H9 (cell line): ENCODE data around the gene GMPR. TPM values are rescaled to one million over a fixed set of nuclear protein-coding genes. Genes with fewer than 3 reads are reported as not detected.

Experiments
- DNase-seq: peaks from one replicate; pipeline ENCODE4 v3.0.0-alpha.2; 2017
- H2AFZ ChIP-seq: one replicate; pipeline ENCODE4 v1.6.1; 2013; ENCODE audit warnings: mild to moderate bottlenecking, low read length, control low read depth, moderate library complexity
- H2AK5ac ChIP-seq: 2 replicates; pipeline ENCODE4 v1.6.1; 2013; ENCODE audit warnings: low read length, control low read depth, mixed read lengths; ENCODE audit not compliant: insufficient read length
- H2BK120ac ChIP-seq: one replicate; pipeline ENCODE4 v1.6.1; 2013; ENCODE audit warnings: low read depth, mild to moderate bottlenecking, low read length, control low read depth, inconsistent platforms; ENCODE audit not compliant: poor library complexity, severe bottlenecking
- H2BK12ac ChIP-seq: 2 replicates; pipeline ENCODE4 v1.6.1; 2013; ENCODE audit warnings: low read length, control low read depth, mixed read lengths, low read depth; ENCODE audit not compliant: insufficient read length
- H2BK15ac ChIP-seq: 2 replicates; pipeline ENCODE4 v1.6.1; 2013; ENCODE audit warnings: low read depth, low read length, control low read depth
- H2BK20ac ChIP-seq: one replicate; pipeline ENCODE4 v1.6.1; 2013; ENCODE audit warnings: low read depth, mild to moderate bottlenecking, low read length, control low read depth, inconsistent platforms; ENCODE audit not compliant: poor library complexity, severe bottlenecking
- H2BK5ac ChIP-seq: 2 replicates; pipeline ENCODE4 v1.6.1; 2013; ENCODE audit warnings: low read length, control low read depth, mixed read lengths; ENCODE audit not compliant: insufficient read length
- H3K14ac ChIP-seq: 2 replicates; pipeline ENCODE4 v1.6.1; 2013; ENCODE audit warnings: low read length, control low read depth; ENCODE audit not compliant: insufficient read depth
- H3K18ac ChIP-seq: 2 replicates; pipeline ENCODE4 v1.6.1; 2013; ENCODE audit warnings: low read depth, mild to moderate bottlenecking, mixed read lengths, low read length, control low read depth; ENCODE audit not compliant: insufficient read length
- H3K23ac ChIP-seq: 2 replicates; pipeline ENCODE4 v1.6.1; 2013; ENCODE audit warnings: low read length, control low read depth, mixed read lengths, low read depth; ENCODE audit not compliant: insufficient read length
- H3K23me2 ChIP-seq: 2 replicates; pipeline ENCODE4 v1.6.1; 2013; ENCODE audit warnings: low read depth, mild to moderate bottlenecking, mixed read lengths, low read length, control low read depth; ENCODE audit not compliant: insufficient read length, poor library complexity, severe bottlenecking
- H3K27ac ChIP-seq: 2 replicates; pipeline ENCODE4 v1.5.1; 2013; ENCODE audit warnings: low read length, control low read depth, mixed read lengths, low read depth; ENCODE audit not compliant: insufficient read length
- H3K27me3 ChIP-seq: 2 replicates; pipeline ENCODE4 v1.6.1; 2013; ENCODE audit warnings: low read length, control low read depth, inconsistent platforms; ENCODE audit not compliant: insufficient read depth
- H3K4ac ChIP-seq: 2 replicates; pipeline ENCODE4 v1.6.1; 2013; ENCODE audit warnings: low read depth, mild to moderate bottlenecking, control low read depth, inconsistent platforms, low read length, moderate library complexity
- H3K4me1 ChIP-seq: 2 replicates; pipeline ENCODE4 v1.6.1; 2013; ENCODE audit warnings: low read length, control low read depth, inconsistent platforms; ENCODE audit not compliant: insufficient read depth
- H3K4me2 ChIP-seq: 2 replicates; pipeline ENCODE4 v1.6.1; 2013; ENCODE audit warnings: low read length, control low read depth, mixed read lengths; ENCODE audit not compliant: insufficient read length, insufficient read depth
- H3K56ac ChIP-seq: 2 replicates; pipeline ENCODE4 v1.6.1; 2013; ENCODE audit warnings: low read depth, mild to moderate bottlenecking, mixed read lengths, low read length, control low read depth; ENCODE audit not compliant: insufficient read length
- H3K79me1 ChIP-seq: 2 replicates; pipeline ENCODE4 v1.6.1; 2013; ENCODE audit warnings: low read depth, mild to moderate bottlenecking, moderate library complexity, low read length, control low read depth, inconsistent platforms; ENCODE audit not compliant: insufficient read depth, poor library complexity, severe bottlenecking
- H3K79me2 ChIP-seq: 2 replicates; pipeline ENCODE4 v1.6.1; 2013; ENCODE audit warnings: low read length, control low read depth, inconsistent platforms; ENCODE audit not compliant: insufficient read depth
- H3K9ac ChIP-seq: 2 replicates; pipeline ENCODE4 v1.6.1; 2013; ENCODE audit warnings: low read length, control low read depth, mixed read lengths; ENCODE audit not compliant: insufficient read length; ENCODE audit errors: extremely low read depth
- H3K9me3 ChIP-seq: one replicate; pipeline ENCODE4 v1.6.1; 2013; ENCODE audit warnings: low read depth, low read length, inconsistent platforms; ENCODE audit not compliant: control insufficient read depth
- H3T11ph ChIP-seq: one replicate; pipeline ENCODE4 v1.6.1; 2013; ENCODE audit warnings: mild to moderate bottlenecking, low read length, control low read depth, inconsistent platforms
- H4K20me1 ChIP-seq: one replicate; pipeline ENCODE4 v1.6.1; 2013; ENCODE audit not compliant: control insufficient read depth, insufficient read length, insufficient read depth
- H4K5ac ChIP-seq: 2 replicates; pipeline ENCODE4 v1.6.1; 2013; ENCODE audit warnings: low read depth, mild to moderate bottlenecking, mixed read lengths, low read length, control low read depth; ENCODE audit not compliant: insufficient read length
- H4K8ac ChIP-seq: replicated peaks from 2 replicates; pipeline ENCODE4 v1.6.1; 2013; ENCODE audit warnings: low read length, control low read depth, mixed read lengths, low read depth; ENCODE audit not compliant: insufficient read length
- H4K91ac ChIP-seq: 2 replicates; pipeline ENCODE4 v1.6.1; 2013; ENCODE audit warnings: low read depth, mild to moderate bottlenecking, moderate library complexity, mixed read lengths, low read length, control low read depth; ENCODE audit not compliant: insufficient read length
- H3K27ac Mint-ChIP-seq, 3 experiments: 2 replicates in 2 of 3; 3 replicates in 1 of 3; pipeline ENCODE4 v1.8.0; 2020 to 2021; ENCODE audit warnings: mixed read lengths in 3 of 3, mild to moderate bottlenecking in 1 of 3, moderate library complexity in 1 of 3
- H3K27me3 Mint-ChIP-seq: 2 replicates; pipeline ENCODE4 v1.8.0; 2021; ENCODE audit warnings: low read depth, mild to moderate bottlenecking, moderate library complexity, mixed read lengths
- H3K36me3 Mint-ChIP-seq, 3 experiments: 2 replicates in 2 of 3; 3 replicates in 1 of 3; pipeline ENCODE4 v1.8.0; 2020 to 2021; ENCODE audit warnings: low read depth in 3 of 3, mixed read lengths in 3 of 3; ENCODE audit not compliant: insufficient read depth in 1 of 3
- H3K4me1 Mint-ChIP-seq, 2 experiments: 2 replicates each; pipeline ENCODE4 v1.8.0; 2020; ENCODE audit warnings: mixed read lengths in 2 of 2
- H3K4me3 Mint-ChIP-seq, 2 experiments: 2 replicates in 1 of 2; 3 replicates in 1 of 2; pipeline ENCODE4 v1.8.0; 2020 to 2021; ENCODE audit warnings: mild to moderate bottlenecking in 2 of 2, mixed read lengths in 2 of 2, moderate library complexity in 1 of 2
- H3K9me3 Mint-ChIP-seq, 2 experiments: 2 replicates in 1 of 2; 3 replicates in 1 of 2; pipeline ENCODE4 v1.8.0; 2020; ENCODE audit warnings: mild to moderate bottlenecking in 2 of 2, mixed read lengths in 2 of 2, moderate library complexity in 1 of 2
- CTCF ChIP-seq: fragments of 200-600 bp; sonication (generic); conservative IDR thresholded peaks from 3 replicates; pipeline ENCODE4 v1.8.0; 2021; ENCODE audit warnings: antibody characterized with exemption, mild to moderate bottlenecking
- WGBS: extraction: QIAGEN DNeasy Blood & Tissue Kit; methylation state at CpG from one replicate; pipeline ENCODE4 v1.1.7; 2013; ENCODE audit warnings: missing lambda C conversion rate, low lambda C conversion rate, mixed read lengths; ENCODE audit not compliant: insufficient read length; ENCODE audit errors: extremely low coverage; 5-methylcytosine and 5-hydroxymethylcytosine counted together
- total RNA-seq: library from RNA; stranded (reverse); gene quantifications from 2 replicates; pipeline ENCODE4 v1.2.1, GENCODE V29; 2021

Gene GMPR
- total RNA-seq, 1 experiment from 2014 or later: 0.70 TPM

DNA sequence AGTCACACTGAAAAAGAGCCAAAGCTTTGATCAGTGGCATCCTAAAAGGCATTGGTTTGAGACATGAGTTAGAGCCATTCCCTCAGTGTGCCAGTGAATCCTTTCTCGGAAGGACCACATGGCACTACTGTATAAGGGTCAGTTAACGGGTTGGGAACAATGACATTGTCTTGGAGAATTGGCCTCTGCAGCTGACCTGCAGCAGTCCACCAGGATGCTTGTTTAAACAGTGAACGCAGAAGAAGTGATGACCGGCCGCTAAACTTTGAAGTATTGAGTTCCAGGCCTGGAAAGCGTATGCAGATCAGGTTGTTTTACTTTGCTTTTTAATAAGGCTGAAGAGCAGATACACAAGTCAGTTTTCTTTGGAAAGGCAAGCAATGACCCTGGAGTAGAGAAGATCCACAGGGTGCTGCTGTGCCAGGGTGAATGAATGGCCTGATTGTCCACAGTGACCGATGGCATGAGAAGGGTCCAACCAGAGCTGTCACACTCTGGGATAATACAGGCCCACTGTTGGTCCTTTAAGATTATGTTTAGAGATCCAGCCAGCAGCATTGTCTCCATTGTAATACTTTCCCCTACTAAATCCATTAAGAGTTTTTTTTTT lies 57.8 kb downstream of the GMPR start:
- Histone ChIP-seq H2BK12ac (no peak overlapping the region), H3T11ph (no peak overlapping the region), H3K4ac (no peak overlapping the region), H3K79me1 (no peaks in the 10 kb centered on the region), H3K27ac (no peak overlapping the region), H2BK5ac (no peak overlapping the region), H3K14ac (no peak overlapping the region), H3K9me3 (no peaks in the 10 kb centered on the region), H2AK5ac (no peak overlapping the region), H3K4me1 (no peaks in the 10 kb centered on the region), H2AFZ (no peak overlapping the region), H2BK120ac (no peak overlapping the region), H3K56ac (no peak overlapping the region), H2BK15ac (no peak overlapping the region), H4K20me1 (no peaks in the 10 kb centered on the region), H2BK20ac (no peak overlapping the region), H3K79me2 (no peaks in the 10 kb centered on the region), H3K9ac (no peak overlapping the region), H3K4me2 (no peak overlapping the region), H3K18ac (no peak overlapping the region), H4K8ac (no peak overlapping the region), H3K23ac (no peak overlapping the region), H4K91ac (no peak overlapping the region), H3K23me2 (no peaks in the 10 kb centered on the region), H4K5ac (no peak overlapping the region), H3K27me3 (no peaks in the 10 kb centered on the region)
- no peak for DNase-seq
- no peak for TF ChIP-seq CTCF
- WGBS: no CpG with 5 or more reads among the region's 7 CpGs
- Mint-ChIP-seq H3K4me3 (no peak overlapping the region), H3K27me3 (peaks cover 2% of the 10 kb centered on the region), H3K27ac (no peak overlapping the region), H3K4me1 (no peaks in the 10 kb centered on the region), H3K36me3 (no peaks in the 10 kb centered on the region), H3K9me3 (no peaks in the 10 kb centered on the region)
